HepG2 (cell line): ENCODE measurements around the gene CENPP. TPM values are rescaled to one million over a fixed set of nuclear protein-coding genes. Genes with fewer than 3 reads are reported as not detected.

Source experiments
- CBX2 ChIP-seq, 2 experiments: fragments of 200-600 bp in 1 of 2; sonication (generic); formaldehyde crosslinking in 1 of 2; IDR thresholded peaks; 2 replicates each; pipeline versions ENCODE4 v1.7.0 to v1.8.1; 2018 to 2022; ENCODE audit warnings: low read depth in 2 of 2, low read length in 1 of 2, mild to moderate bottlenecking in 1 of 2, missing genetic modification reagents in 1 of 2
- ZNF17 ChIP-seq: sonication (generic); formaldehyde crosslinking; IDR thresholded peaks from 2 replicates; pipeline ENCODE4 v1.5.0; 2020; ENCODE audit warnings: mild to moderate bottlenecking, missing genetic modification reagents
- ZNF562 ChIP-seq: sonication (generic); formaldehyde crosslinking; IDR thresholded peaks from 2 replicates; pipeline ENCODE4 v1.8.0; 2022; ENCODE audit warnings: missing genetic modification reagents, borderline replicate concordance
- polyA plus RNA-seq, 8 experiments: library from polyadenylated mRNA; depleted of rRNA in 3 of 8; stranded (reverse) in 7 of 8; unstranded in 1 of 8; fragments of >200 nt; fragmentation: Illumina TruSeq in 4 of 8; extraction: Trizol in 4 of 8; gene quantifications; 2 replicates each; pipeline versions ENCODE4 v1.2.1 to v1.2.3, GENCODE V29; 2011 to 2016; ENCODE audit warnings: low read depth in 4 of 8, missing spikeins in 1 of 8, mixed read lengths in 1 of 8; ENCODE audit not compliant: insufficient read depth in 1 of 8
- total RNA-seq, 5 experiments: library from RNA; depleted of rRNA; stranded (reverse); fragments of >200 nt; fragmentation: Illumina TruSeq; extraction: Trizol; gene quantifications; 2 replicates each; pipeline ENCODE4 v1.2.3, GENCODE V29; 2016; ENCODE audit warnings: low read depth in 1 of 5
- TF ChIP-seq, protein P1 (sequence below): sonication (generic); formaldehyde crosslinking; IDR thresholded peaks from 2 replicates; pipeline ENCODE4 v1.4.0; 2020; ENCODE audit warnings: missing genetic modification reagents
- TF ChIP-seq, protein P2 (sequence below): sonication (generic); formaldehyde crosslinking; IDR thresholded peaks from 2 replicates; pipeline ENCODE4; 2020; ENCODE audit warnings: missing genetic modification reagents, mild to moderate bottlenecking, borderline replicate concordance
- TF ChIP-seq, protein P3 (sequence below): sonication (generic); formaldehyde crosslinking; IDR thresholded peaks from 2 replicates; pipeline ENCODE4 v1.5.0; 2020; ENCODE audit warnings: mild to moderate bottlenecking, missing genetic modification reagents

CENPP gene
- total and polyA plus RNA-seq, 2 of the 13 experiments (the other 11 are each of a cell fraction or from before 2014, with no cell fraction given), result 2.0 to 11.4 TPM

DNA sequence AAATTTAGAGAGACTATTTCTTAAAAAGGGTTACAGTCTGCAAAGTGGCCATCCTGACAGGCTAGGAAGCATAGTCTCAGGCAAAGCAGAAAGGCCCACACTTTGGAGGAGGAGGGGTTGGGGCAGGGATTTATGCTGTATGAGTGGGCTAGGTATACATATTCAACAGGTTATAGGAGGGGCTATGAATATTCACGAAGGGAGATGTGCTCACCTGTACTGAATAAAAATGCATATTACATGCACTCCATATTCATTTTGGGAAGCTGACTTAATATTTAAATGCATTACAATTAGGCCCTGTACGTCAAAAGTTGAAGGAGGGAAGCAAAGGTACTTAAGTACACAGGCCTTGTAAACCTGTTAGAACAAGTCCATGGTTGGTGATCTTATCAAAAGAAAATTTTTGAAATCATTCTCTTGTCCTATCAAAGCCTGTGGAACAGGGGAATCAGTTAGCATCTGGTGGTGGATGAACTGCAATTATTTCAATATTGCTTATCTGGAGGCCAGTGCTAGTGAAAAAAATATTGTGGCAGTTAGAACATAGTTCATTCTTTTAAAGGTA is 1.6 kb downstream of the CENPP start (continued):
- TF ChIP-seq, protein P1, sequence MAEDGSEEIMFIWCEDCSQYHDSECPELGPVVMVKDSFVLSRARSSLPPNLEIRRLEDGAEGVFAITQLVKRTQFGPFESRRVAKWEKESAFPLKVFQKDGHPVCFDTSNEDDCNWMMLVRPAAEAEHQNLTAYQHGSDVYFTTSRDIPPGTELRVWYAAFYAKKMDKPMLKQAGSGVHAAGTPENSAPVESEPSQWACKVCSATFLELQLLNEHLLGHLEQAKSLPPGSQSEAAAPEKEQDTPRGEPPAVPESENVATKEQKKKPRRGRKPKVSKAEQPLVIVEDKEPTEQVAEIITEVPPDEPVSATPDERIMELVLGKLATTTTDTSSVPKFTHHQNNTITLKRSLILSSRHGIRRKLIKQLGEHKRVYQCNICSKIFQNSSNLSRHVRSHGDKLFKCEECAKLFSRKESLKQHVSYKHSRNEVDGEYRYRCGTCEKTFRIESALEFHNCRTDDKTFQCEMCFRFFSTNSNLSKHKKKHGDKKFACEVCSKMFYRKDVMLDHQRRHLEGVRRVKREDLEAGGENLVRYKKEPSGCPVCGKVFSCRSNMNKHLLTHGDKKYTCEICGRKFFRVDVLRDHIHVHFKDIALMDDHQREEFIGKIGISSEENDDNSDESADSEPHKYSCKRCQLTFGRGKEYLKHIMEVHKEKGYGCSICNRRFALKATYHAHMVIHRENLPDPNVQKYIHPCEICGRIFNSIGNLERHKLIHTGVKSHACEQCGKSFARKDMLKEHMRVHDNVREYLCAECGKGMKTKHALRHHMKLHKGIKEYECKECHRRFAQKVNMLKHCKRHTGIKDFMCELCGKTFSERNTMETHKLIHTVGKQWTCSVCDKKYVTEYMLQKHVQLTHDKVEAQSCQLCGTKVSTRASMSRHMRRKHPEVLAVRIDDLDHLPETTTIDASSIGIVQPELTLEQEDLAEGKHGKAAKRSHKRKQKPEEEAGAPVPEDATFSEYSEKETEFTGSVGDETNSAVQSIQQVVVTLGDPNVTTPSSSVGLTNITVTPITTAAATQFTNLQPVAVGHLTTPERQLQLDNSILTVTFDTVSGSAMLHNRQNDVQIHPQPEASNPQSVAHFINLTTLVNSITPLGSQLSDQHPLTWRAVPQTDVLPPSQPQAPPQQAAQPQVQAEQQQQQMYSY (CRISPR knock-in tag), result no peak
- no peak for TF ChIP-seq CBX2 (IDR thresholded peaks at IDR 0.05; ENCODE audit: low read depth, low read length)
- no peak for TF ChIP-seq CBX2 (CRISPR knock-in tag; IDR thresholded peaks at IDR 0.05; ENCODE audit: low read depth)
- TF ChIP-seq, protein P2, sequence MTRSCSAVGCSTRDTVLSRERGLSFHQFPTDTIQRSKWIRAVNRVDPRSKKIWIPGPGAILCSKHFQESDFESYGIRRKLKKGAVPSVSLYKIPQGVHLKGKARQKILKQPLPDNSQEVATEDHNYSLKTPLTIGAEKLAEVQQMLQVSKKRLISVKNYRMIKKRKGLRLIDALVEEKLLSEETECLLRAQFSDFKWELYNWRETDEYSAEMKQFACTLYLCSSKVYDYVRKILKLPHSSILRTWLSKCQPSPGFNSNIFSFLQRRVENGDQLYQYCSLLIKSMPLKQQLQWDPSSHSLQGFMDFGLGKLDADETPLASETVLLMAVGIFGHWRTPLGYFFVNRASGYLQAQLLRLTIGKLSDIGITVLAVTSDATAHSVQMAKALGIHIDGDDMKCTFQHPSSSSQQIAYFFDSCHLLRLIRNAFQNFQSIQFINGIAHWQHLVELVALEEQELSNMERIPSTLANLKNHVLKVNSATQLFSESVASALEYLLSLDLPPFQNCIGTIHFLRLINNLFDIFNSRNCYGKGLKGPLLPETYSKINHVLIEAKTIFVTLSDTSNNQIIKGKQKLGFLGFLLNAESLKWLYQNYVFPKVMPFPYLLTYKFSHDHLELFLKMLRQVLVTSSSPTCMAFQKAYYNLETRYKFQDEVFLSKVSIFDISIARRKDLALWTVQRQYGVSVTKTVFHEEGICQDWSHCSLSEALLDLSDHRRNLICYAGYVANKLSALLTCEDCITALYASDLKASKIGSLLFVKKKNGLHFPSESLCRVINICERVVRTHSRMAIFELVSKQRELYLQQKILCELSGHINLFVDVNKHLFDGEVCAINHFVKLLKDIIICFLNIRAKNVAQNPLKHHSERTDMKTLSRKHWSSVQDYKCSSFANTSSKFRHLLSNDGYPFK (CRISPR knock-in tag), result no peak
- TF ChIP-seq ZNF17, result no peak
- no peak for TF ChIP-seq ZNF562 (CRISPR knock-in tag)
- TF ChIP-seq, protein P3, sequence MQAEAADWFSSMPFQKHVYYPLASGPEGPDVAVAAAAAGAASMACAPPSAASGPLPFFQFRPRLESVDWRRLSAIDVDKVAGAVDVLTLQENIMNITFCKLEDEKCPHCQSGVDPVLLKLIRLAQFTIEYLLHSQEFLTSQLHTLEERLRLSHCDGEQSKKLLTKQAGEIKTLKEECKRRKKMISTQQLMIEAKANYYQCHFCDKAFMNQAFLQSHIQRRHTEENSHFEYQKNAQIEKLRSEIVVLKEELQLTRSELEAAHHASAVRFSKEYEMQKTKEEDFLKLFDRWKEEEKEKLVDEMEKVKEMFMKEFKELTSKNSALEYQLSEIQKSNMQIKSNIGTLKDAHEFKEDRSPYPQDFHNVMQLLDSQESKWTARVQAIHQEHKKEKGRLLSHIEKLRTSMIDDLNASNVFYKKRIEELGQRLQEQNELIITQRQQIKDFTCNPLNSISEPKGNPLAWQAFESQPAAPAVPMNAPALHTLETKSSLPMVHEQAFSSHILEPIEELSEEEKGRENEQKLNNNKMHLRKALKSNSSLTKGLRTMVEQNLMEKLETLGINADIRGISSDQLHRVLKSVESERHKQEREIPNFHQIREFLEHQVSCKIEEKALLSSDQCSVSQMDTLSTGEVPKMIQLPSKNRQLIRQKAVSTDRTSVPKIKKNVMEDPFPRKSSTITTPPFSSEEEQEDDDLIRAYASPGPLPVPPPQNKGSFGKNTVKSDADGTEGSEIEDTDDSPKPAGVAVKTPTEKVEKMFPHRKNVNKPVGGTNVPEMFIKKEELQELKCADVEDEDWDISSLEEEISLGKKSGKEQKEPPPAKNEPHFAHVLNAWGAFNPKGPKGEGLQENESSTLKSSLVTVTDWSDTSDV, result no peak
